ENCODE results near the gene ASPG. TPM values are rescaled to one million over a fixed set of nuclear protein-coding genes. Genes with fewer than 3 reads are reported as not detected.
A peak's percentile ranks its signal among the peaks of the same experiment; 100 is the strongest.

The ASPG gene
- polyA plus RNA-seq, 3 donors: 0.01 TPM; not detected in 2

DNA sequence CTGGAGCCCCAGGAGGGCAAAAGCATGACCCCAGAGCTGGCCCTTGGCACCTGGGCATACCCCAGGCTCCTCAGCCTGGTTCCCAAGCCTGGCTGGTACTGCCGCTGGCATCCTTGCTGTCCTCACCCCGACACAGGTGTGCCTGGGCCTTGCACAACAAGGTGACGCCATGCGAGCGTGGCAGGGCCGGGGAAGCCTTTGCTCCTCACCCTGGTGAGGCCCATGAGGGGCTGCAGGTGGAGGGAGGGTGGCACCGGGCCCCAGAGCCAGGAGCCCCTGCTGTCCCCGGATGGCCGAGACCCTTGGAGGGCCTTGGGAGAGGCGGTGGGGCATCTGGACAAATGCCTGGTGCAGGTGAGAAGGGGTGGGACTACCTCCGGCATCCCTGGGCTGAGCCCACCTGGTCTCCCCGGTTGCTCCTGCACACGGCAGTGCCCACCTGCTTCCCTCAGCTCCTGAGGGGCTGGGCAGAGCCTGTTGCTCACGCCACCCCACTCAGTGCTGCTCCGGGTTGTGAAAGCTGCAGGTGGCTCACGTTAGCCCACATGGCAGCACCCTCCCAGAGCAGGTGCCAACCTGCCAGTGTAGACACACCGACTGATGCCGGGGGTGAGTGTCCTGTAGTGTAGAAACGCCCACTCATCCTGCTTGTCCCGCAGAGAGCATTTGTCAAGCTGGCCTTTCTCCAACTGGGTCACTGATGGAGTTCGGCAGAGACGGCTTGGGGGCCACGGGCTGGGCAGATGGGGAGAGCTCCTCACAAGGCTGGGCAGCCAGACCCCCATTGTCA lies 28.3 kb downstream of the ASPG start:
- Histone ChIP-seq H3K36me3 (replicated peaks in 1 of 2; ENCODE audit: control insufficient read depth in 1 of 2, insufficient read depth in 2 of 2, low read length in 2 of 2) (no peaks in the 10 kb centered on the region), H3K9me3 (replicated peaks in 1 of 2; ENCODE audit: control insufficient read depth in 1 of 2, insufficient read depth in 1 of 2, low read length in 2 of 2) (no peaks in the 10 kb centered on the region), H4K20me1 (ENCODE audit: insufficient read depth, low read length) (no peaks in the 10 kb centered on the region), H3K9ac (ENCODE audit: insufficient read depth, low read length, poor library complexity, severe bottlenecking) (no peak overlapping the region), H3K4me1 (ENCODE audit: control insufficient read depth in 1 of 2, insufficient read depth in 2 of 2, low read length in 2 of 2) (peaks cover 0 to 8% of the 10 kb centered on the region in 2 donors), H2AFZ (ENCODE audit: insufficient read depth, low read depth, low read length, poor library complexity, severe bottlenecking) (no peak overlapping the region), H3K27ac (ENCODE audit: low read depth in 1 of 2, low read length in 2 of 2) (no peak overlapping the region), H3K4me2 (replicated peaks; ENCODE audit: extremely low read depth, low read length, poor library complexity, severe bottlenecking) (no peak overlapping the region), H3K27me3 (ENCODE audit: control insufficient read depth in 2 of 2, insufficient read depth in 2 of 2, low read length in 2 of 2) (peaks cover 0 to 18% of the 10 kb centered on the region in 2 donors), H3K4me3 (replicated peaks in 1 of 3; ENCODE audit: low read depth in 2 of 3, low read length in 3 of 3) (no peak overlapping the region), H3K79me2 (ENCODE audit: insufficient read depth, low read length) (no peaks in the 10 kb centered on the region)
- DNase-seq: no peak
- Mint-ChIP-seq H3K4me3 (no peak overlapping the region), H3K4me1 (no peaks in the 10 kb centered on the region), H3K9me3 (peaks cover 0 to 5% (median 0%) of the 10 kb centered on the region in 7 donors), H3K27ac (peak overlapping the region in 1 of 7 donors; percentile 24), H3K27me3 (ENCODE audit: low read depth in 3 of 3) (peaks cover 25 to 42% (median 29%) of the 10 kb centered on the region in 3 donors), H3K36me3 (no peaks in the 10 kb centered on the region)
- intact Hi-C loops (cut with micrococcal nuclease): no loop called here
- WGBS (ENCODE audit: insufficient coverage): 83% methylated on average over 22 of the region's 23 CpGs
- TF ChIP-seq, protein P1, sequence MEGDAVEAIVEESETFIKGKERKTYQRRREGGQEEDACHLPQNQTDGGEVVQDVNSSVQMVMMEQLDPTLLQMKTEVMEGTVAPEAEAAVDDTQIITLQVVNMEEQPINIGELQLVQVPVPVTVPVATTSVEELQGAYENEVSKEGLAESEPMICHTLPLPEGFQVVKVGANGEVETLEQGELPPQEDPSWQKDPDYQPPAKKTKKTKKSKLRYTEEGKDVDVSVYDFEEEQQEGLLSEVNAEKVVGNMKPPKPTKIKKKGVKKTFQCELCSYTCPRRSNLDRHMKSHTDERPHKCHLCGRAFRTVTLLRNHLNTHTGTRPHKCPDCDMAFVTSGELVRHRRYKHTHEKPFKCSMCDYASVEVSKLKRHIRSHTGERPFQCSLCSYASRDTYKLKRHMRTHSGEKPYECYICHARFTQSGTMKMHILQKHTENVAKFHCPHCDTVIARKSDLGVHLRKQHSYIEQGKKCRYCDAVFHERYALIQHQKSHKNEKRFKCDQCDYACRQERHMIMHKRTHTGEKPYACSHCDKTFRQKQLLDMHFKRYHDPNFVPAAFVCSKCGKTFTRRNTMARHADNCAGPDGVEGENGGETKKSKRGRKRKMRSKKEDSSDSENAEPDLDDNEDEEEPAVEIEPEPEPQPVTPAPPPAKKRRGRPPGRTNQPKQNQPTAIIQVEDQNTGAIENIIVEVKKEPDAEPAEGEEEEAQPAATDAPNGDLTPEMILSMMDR (IDR thresholded peaks at IDR 0.05): no peak

DNA sequence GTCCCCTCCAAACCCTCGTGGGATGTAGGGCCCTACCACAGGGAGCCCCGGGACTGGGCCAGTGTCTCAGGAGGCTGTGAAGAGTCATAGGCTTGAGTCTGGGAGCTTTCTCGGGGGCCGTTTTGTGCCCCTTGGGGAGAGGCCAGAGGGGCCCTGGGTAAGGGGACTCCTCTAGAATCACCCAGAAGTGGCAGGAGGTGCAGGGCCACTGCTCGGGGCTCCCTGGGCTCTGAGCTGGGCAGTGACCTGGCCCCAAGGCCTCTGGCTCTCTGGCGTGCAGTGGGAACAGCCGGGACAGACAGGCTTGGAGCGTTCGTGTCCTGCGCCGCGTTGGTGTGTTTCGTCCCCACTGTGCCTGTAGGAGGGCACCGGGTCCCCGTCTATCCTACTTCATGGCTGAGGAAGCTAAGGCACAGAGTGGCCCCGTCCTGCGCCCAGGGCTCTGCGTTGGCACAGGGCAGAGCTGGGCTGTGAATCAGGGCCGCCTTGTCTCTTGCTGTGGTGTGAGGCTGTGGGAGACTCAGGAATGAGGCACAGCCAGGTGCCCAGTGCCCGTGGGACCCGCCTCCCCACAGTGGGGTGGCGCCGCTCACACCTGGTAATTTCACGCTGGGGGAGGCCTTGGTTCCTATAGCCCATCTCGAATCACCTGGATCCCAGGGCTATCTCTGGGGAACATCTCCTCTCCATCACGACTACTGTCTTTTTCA lies 29.1 kb downstream of the ASPG start:
- intact Hi-C loops (cut with micrococcal nuclease): no loop called here
- H3K4me2 ChIP-seq (replicated peaks; ENCODE audit: extremely low read depth, low read length, poor library complexity, severe bottlenecking): no peak overlapping the region
- Mint-ChIP-seq H3K36me3 (no peaks in the 10 kb centered on the region), H3K4me3 (no peak overlapping the region), H3K27ac (peak overlapping the region in 1 of 7 donors; percentile 24), H3K9me3 (peaks cover 0 to 5% (median 0%) of the 10 kb centered on the region in 7 donors), H3K4me1 (no peaks in the 10 kb centered on the region), H3K27me3 (ENCODE audit: low read depth in 3 of 3) (peaks cover 28 to 48% (median 32%) of the 10 kb centered on the region in 3 donors)
- H3K4me3 ChIP-seq (replicated peaks in 1 of 3; ENCODE audit: low read depth in 2 of 3, low read length in 3 of 3): no peak overlapping the region
- no peaks in the 10 kb centered on the region for H4K20me1 ChIP-seq (ENCODE audit: insufficient read depth, low read length)
- TF ChIP-seq, protein P1 (IDR thresholded peaks at IDR 0.05): no peak
- H3K27me3 ChIP-seq (ENCODE audit: control insufficient read depth in 2 of 2, insufficient read depth in 2 of 2, low read length in 2 of 2): peaks cover 0 to 18% of the 10 kb centered on the region in 2 donors
- H3K9ac ChIP-seq (ENCODE audit: insufficient read depth, low read length, poor library complexity, severe bottlenecking): no peak overlapping the region
- no peaks in the 10 kb centered on the region for H3K79me2 ChIP-seq (ENCODE audit: insufficient read depth, low read length)
- no peaks in the 10 kb centered on the region for H3K9me3 ChIP-seq (replicated peaks in 1 of 2; ENCODE audit: control insufficient read depth in 1 of 2, insufficient read depth in 1 of 2, low read length in 2 of 2)
- WGBS (ENCODE audit: insufficient coverage): 87% methylated on average over 24 of the region's 26 CpGs
- DNase-seq: no peak
- H3K27ac ChIP-seq (ENCODE audit: low read depth in 1 of 2, low read length in 2 of 2): no peak overlapping the region
- H3K36me3 ChIP-seq (replicated peaks in 1 of 2; ENCODE audit: control insufficient read depth in 1 of 2, insufficient read depth in 2 of 2, low read length in 2 of 2): no peaks in the 10 kb centered on the region
- H2AFZ ChIP-seq (ENCODE audit: insufficient read depth, low read depth, low read length, poor library complexity, severe bottlenecking): no peak overlapping the region
- peaks cover 0 to 8% of the 10 kb centered on the region in 2 donors for H3K4me1 ChIP-seq (ENCODE audit: control insufficient read depth in 1 of 2, insufficient read depth in 2 of 2, low read length in 2 of 2)

All from CD14-positive monocyte (primary cell).